Measurements from ENCODE around the gene FGA.
"Not testable (repeated sequence)": the region's sequence is repeated elsewhere in the genome, so short reads cannot be mapped to it uniquely, and the experiment has no call there.

The FGA gene

GRCh38 chr4:154603033-154603943 lies 12.7 kb upstream of the FGA start:
- DNase-seq: no peak
- H3K4me1 ChIP-seq: no peaks in the 10 kb centered on the region
- TF ChIP-seq CTCF (IDR thresholded peaks at IDR 0.05; ENCODE audit: low read depth, low read length): no peak
- H3K36me3 ChIP-seq: no peaks in the 10 kb centered on the region; the same call in 1 of the 2 replicates
- H3K9me3 ChIP-seq: no peaks in the 10 kb centered on the region
- H3K4me3 ChIP-seq (ENCODE audit: low read depth, low read length): no peak overlapping the region
- peaks cover 18% of the 10 kb centered on the region for H3K27me3 ChIP-seq

GRCh38 chr4:154602404-154603020 lies 12.0 kb upstream of the FGA start:
- no peaks in the 10 kb centered on the region for H3K36me3 ChIP-seq
- no peak for TF ChIP-seq CTCF (IDR thresholded peaks at IDR 0.05; ENCODE audit: low read depth, low read length)
- no peak overlapping the region for H3K4me3 ChIP-seq (ENCODE audit: low read depth, low read length)
- peaks cover 18% of the 10 kb centered on the region for H3K27me3 ChIP-seq
- no peaks in the 10 kb centered on the region for H3K4me1 ChIP-seq
- no peaks in the 10 kb centered on the region for H3K9me3 ChIP-seq
- DNase-seq: no peak

GRCh38 chr4:154597798-154598774 lies 7.5 kb upstream of the FGA start:
- no peak overlapping the region for H3K4me3 ChIP-seq (ENCODE audit: low read depth, low read length)
- TF ChIP-seq CTCF (IDR thresholded peaks at IDR 0.05; ENCODE audit: low read depth, low read length): no peak
- peaks cover 14% of the 10 kb centered on the region; the same call in 1 of the 2 replicates for H3K27me3 ChIP-seq
- DNase-seq: no peak
- H3K4me1 ChIP-seq: no peaks in the 10 kb centered on the region
- no peaks in the 10 kb centered on the region for H3K36me3 ChIP-seq
- no peaks in the 10 kb centered on the region for H3K9me3 ChIP-seq

GRCh38 chr4:154597281-154597680 lies 6.7 kb upstream of the FGA start:
- H3K4me1 ChIP-seq; H3K4me3 ChIP-seq (ENCODE audit: low read depth, low read length); H3K9me3 ChIP-seq; H3K36me3 ChIP-seq; DNase-seq: not testable (repeated sequence)
- peaks cover 14% of the 10 kb centered on the region; the same call in 1 of the 2 replicates for H3K27me3 ChIP-seq

- H3K27me3 ChIP-seq: peaks cover 10% of the 10 kb centered on the region; the same call in 1 of the 2 replicates
- no peak for DNase-seq
- no peaks in the 10 kb centered on the region for H3K4me1 ChIP-seq
- no peaks in the 10 kb centered on the region for H3K9me3 ChIP-seq
- no peak for TF ChIP-seq CTCF (IDR thresholded peaks at IDR 0.05; ENCODE audit: low read depth, low read length)
- H3K4me3 ChIP-seq (ENCODE audit: low read depth, low read length): no peak overlapping the region
- H3K36me3 ChIP-seq: no peaks in the 10 kb centered on the region
Measured at GRCh38 chr4:154595807-154596206, 5.3 kb upstream of the FGA start.

GRCh38 chr4:154594343-154594742 lies 3.8 kb upstream of the FGA start:
- DNase-seq; H3K36me3 ChIP-seq; H3K27me3 ChIP-seq; H3K9me3 ChIP-seq; H3K4me1 ChIP-seq; H3K4me3 ChIP-seq (ENCODE audit: low read depth, low read length): not testable (repeated sequence)

Measured in BE2C (cell line).